CD4-positive, alpha-beta T cell treated with Interleukin-15 for 4 hours (primary cell): ENCODE measurements around the gene CHCHD6.
"Not testable (repeated sequence)": the region's sequence is repeated elsewhere in the genome, so short reads cannot be mapped to it uniquely, and the experiment has no call there.

Source experiments
- DNase-seq: peaks from one replicate; pipeline ENCODE4 v3.0.0-alpha.2; 2020; ENCODE audit warnings: low spot score

Gene CHCHD6

GRCh38 chr3:126768903-126769302, 64.9 kb downstream of the CHCHD6 start:
- no peak for DNase-seq

- DNase-seq: no peak
These were observed 66.1 kb downstream of the CHCHD6 start for GRCh38 chr3:126770096-126770495.

GRCh38 chr3:126773167-126773566, 69.1 kb downstream of the CHCHD6 start:
- DNase-seq: no peak

GRCh38 chr3:126773783-126774182, 69.7 kb downstream of the CHCHD6 start:
- DNase-seq: no peak

GRCh38 chr3:126777366-126777765, 73.3 kb downstream of the CHCHD6 start:
- DNase-seq: no peak

GRCh38 chr3:126780666-126781065, 76.6 kb downstream of the CHCHD6 start:
- DNase-seq: no peak

GRCh38 chr3:126781406-126781805, 77.4 kb downstream of the CHCHD6 start:
- no peak for DNase-seq

GRCh38 chr3:126781889-126782491, 78.0 kb downstream of the CHCHD6 start:
- DNase-seq: no peak

- no peak for DNase-seq
These were observed 78.5 kb downstream of the CHCHD6 start for GRCh38 chr3:126782536-126782935.

- no peak for DNase-seq
These were observed 80.2 kb downstream of the CHCHD6 start for GRCh38 chr3:126784254-126784653.

GRCh38 chr3:126791320-126791719, 87.3 kb downstream of the CHCHD6 start:
- not testable (repeated sequence) for DNase-seq

- DNase-seq: no peak
These were observed 89.0 kb downstream of the CHCHD6 start for GRCh38 chr3:126792998-126793397.

- no peak for DNase-seq
These were observed 93.5 kb downstream of the CHCHD6 start for GRCh38 chr3:126797563-126797962.

GRCh38 chr3:126798521-126798920, 94.5 kb downstream of the CHCHD6 start:
- no peak for DNase-seq

- DNase-seq: no peak
These were observed 95.1 kb downstream of the CHCHD6 start for GRCh38 chr3:126799099-126799498.

GRCh38 chr3:126801312-126801711, 97.3 kb downstream of the CHCHD6 start:
- not testable (repeated sequence) for DNase-seq

- no peak for DNase-seq
These were observed 103.8 kb downstream of the CHCHD6 start for GRCh38 chr3:126807795-126808194.

- no peak for DNase-seq
These were observed 107.5 kb downstream of the CHCHD6 start for GRCh38 chr3:126811530-126811929.

- no peak for DNase-seq
These were observed 112.3 kb downstream of the CHCHD6 start for GRCh38 chr3:126816298-126816697.

- no peak for DNase-seq
These were observed 113.1 kb downstream of the CHCHD6 start for GRCh38 chr3:126816986-126817777.

GRCh38 chr3:126817781-126818180, 113.7 kb downstream of the CHCHD6 start:
- DNase-seq: no peak

GRCh38 chr3:126818400-126819095, 114.5 kb downstream of the CHCHD6 start:
- no peak for DNase-seq

GRCh38 chr3:126826693-126827092, 122.7 kb downstream of the CHCHD6 start:
- DNase-seq: no peak
